B cell (primary cell): Measurements from ENCODE around the gene AGAP1. TPM values are rescaled to one million over a fixed set of nuclear protein-coding genes. Genes with fewer than 3 reads are reported as not detected.

Source experiments
- ATAC-seq: fragments of 200-7000 bp; cut with Tn5 transposase; one replicate; pipeline ENCODE4 v1.10.0; 2021; ENCODE audit warnings: low read depth, mild to moderate bottlenecking, moderate number of reproducible peaks, moderate library complexity
- CTCF ChIA-PET: fragments of 350-600 bp; sonication (Branson Sonifier 250); formaldehyde crosslinking; loops from one replicate; lab custom pipeline; 2021; ENCODE audit warnings: antibody characterized with exemption, inconsistent platforms; lab: Charles Lee
- POLR2A ChIA-PET: fragments of 350-600 bp; sonication (Branson Sonifier 250); formaldehyde crosslinking; loops from one replicate; lab custom pipeline; 2021; ENCODE audit warnings: antibody characterized with exemption; lab: Charles Lee
- DNase-seq: peaks from one replicate; pipeline ENCODE4 v3.0.0; 2013
- H2AFZ ChIP-seq: 2 replicates; pipeline ENCODE4 v1.6.1; 2012; ENCODE audit warnings: mild to moderate bottlenecking, low read depth, low read length; ENCODE audit not compliant: insufficient read depth, poor library complexity, severe bottlenecking
- H3K27ac ChIP-seq, 2 donors: 1 replicate in 1 of 2; 2 replicates in 1 of 2; pipeline ENCODE4 v1.5.1; 2012 to 2013; ENCODE audit warnings: low read length in 2 of 2, mild to moderate bottlenecking in 2 of 2, moderate library complexity in 1 of 2
- H3K27me3 ChIP-seq, 4 experiments: fragments of 200-600 bp in 1 of 4; sonication (generic) in 1 of 4; replicated peaks in 1 of 4; 1 replicate in 2 of 4; 2 replicates in 2 of 4; pipeline versions ENCODE4 v1.6.1 to v1.7.0; 2013 to 2016; ENCODE audit warnings: low read length in 3 of 4, mild to moderate bottlenecking in 2 of 4, mixed read lengths in 1 of 4, moderate library complexity in 1 of 4; ENCODE audit not compliant: insufficient read depth in 4 of 4, control insufficient read depth in 3 of 4; ENCODE audit errors: control extremely low read depth in 1 of 4
- H3K36me3 ChIP-seq, 2 experiments: replicated peaks in 1 of 2; 1 replicate in 1 of 2; 2 replicates in 1 of 2; pipeline versions ENCODE4 v1.6.1 to v1.7.1; 2013; ENCODE audit warnings: low read length in 1 of 2; ENCODE audit not compliant: insufficient read depth in 2 of 2, control insufficient read depth in 1 of 2; ENCODE audit errors: control extremely low read depth in 1 of 2, extremely low read depth in 1 of 2
- H3K4me1 ChIP-seq, 2 donors: fragments of 200-600 bp in 1 of 2; sonication (generic) in 1 of 2; 1 replicate in 1 of 2; 2 replicates in 1 of 2; pipeline versions ENCODE4 v1.5.1 to v1.6.1; 2013 to 2017; ENCODE audit warnings: low read length in 2 of 2; ENCODE audit not compliant: control insufficient read depth in 2 of 2, insufficient read depth in 2 of 2
- H3K4me2 ChIP-seq: replicated peaks from 2 replicates; pipeline ENCODE3; 2012; ENCODE audit warnings: mild to moderate bottlenecking, low read depth, low read length; ENCODE audit not compliant: poor library complexity, severe bottlenecking
- H3K4me3 ChIP-seq, 5 experiments: fragments of 200-600 bp in 1 of 5; sonication (generic) in 1 of 5; 1 replicate in 3 of 5; 2 replicates in 2 of 5; pipeline versions ENCODE4 v1.5.1 to v1.7.0; 2011 to 2016; ENCODE audit warnings: low read length in 4 of 5, mild to moderate bottlenecking in 4 of 5, low read depth in 2 of 5, control low read depth in 1 of 5, moderate library complexity in 1 of 5; ENCODE audit not compliant: insufficient read depth in 1 of 5; ENCODE audit errors: control extremely low read depth in 1 of 5, extremely low read depth in 1 of 5
- H3K79me2 ChIP-seq: fragments of 200-600 bp; sonication (generic); one replicate; pipeline ENCODE4 v1.6.0; 2016; ENCODE audit warnings: low read length; ENCODE audit not compliant: control insufficient read depth, insufficient read depth
- H3K9ac ChIP-seq: fragments of 200-600 bp; sonication (generic); 2 replicates; pipeline ENCODE4 v1.6.1; 2017; ENCODE audit warnings: mild to moderate bottlenecking, low read length, moderate library complexity
- H3K9me3 ChIP-seq, 3 donors: one replicate each; pipeline versions ENCODE4 v1.6.1 to v1.7.1; 2013; ENCODE audit warnings: low read length in 2 of 3; ENCODE audit not compliant: control insufficient read depth in 2 of 3, insufficient read depth in 1 of 3; ENCODE audit errors: control extremely low read depth in 1 of 3
- H4K20me1 ChIP-seq: 2 replicates; pipeline ENCODE4 v1.6.0; 2012; ENCODE audit warnings: mild to moderate bottlenecking, low read length; ENCODE audit not compliant: insufficient read depth, control insufficient read depth, poor library complexity, severe bottlenecking
- H3K27ac Mint-ChIP-seq: one replicate; pipeline ENCODE4 v1.8.0; 2021; ENCODE audit warnings: mixed read lengths
- H3K27me3 Mint-ChIP-seq: one replicate; pipeline ENCODE4 v1.8.0; 2021; ENCODE audit warnings: mixed read lengths
- H3K4me1 Mint-ChIP-seq: one replicate; pipeline ENCODE4 v1.8.0; 2021; ENCODE audit warnings: mixed read lengths
- H3K4me3 Mint-ChIP-seq: one replicate; pipeline ENCODE4 v1.8.0; 2021; ENCODE audit warnings: mixed read lengths
- H3K9me3 Mint-ChIP-seq: one replicate; pipeline ENCODE4 v1.8.0; 2022; ENCODE audit warnings: mixed read lengths; ENCODE audit not compliant: insufficient read depth
- CTCF ChIP-seq: fragments of 200-600 bp; IDR thresholded peaks from one replicate; pipeline ENCODE4 v1.8.0; 2022; ENCODE audit warnings: antibody characterized with exemption, mild to moderate bottlenecking
- EZH2 ChIP-seq: IDR thresholded peaks from 2 replicates; pipeline ENCODE4 v1.6.1; 2012; ENCODE audit warnings: borderline replicate concordance, low read depth, mild to moderate bottlenecking, moderate library complexity, low read length; ENCODE audit not compliant: insufficient read depth, poor library complexity, severe bottlenecking
- WGBS: methylation state at CpG from one replicate; pipeline ENCODE4 v1.1.5; 2013; ENCODE audit warnings: missing lambda C conversion rate; ENCODE audit not compliant: insufficient coverage; 5-methylcytosine and 5-hydroxymethylcytosine counted together
- intact Hi-C: fragments of 100-400 bp; cut with micrococcal nuclease; formaldehyde crosslinking; loops from one replicate; pipeline ENCODE4 v1.10.0; 2022
- polyA plus RNA-seq: library from polyadenylated mRNA; depleted of rRNA; stranded (reverse); fragments of >200 nt; gene quantifications from 2 replicates; pipeline ENCODE4 v1.2.3, GENCODE V29; 2012
- total RNA-seq, 2 donors: library from RNA; stranded (reverse); fragments of 120-200 nt in 1 of 2; gene quantifications; 1 replicate in 1 of 2; 2 replicates in 1 of 2; pipeline versions ENCODE4 v1.2.3 to v1.2.4, GENCODE V29; 2013 to 2022

Gene AGAP1
- total and polyA plus RNA-seq, 2 donors (not counting 1 experiment from before 2014, with no cell fraction given): 0.01 TPM; not detected in 1

- Histone ChIP-seq H3K9me3 (no peaks in the 10 kb centered on the region), H3K4me3 (no peak overlapping the region), H3K36me3 (no peaks in the 10 kb centered on the region), H3K27me3 (peaks cover 0 to 3% (median 0%) of the 10 kb centered on the region in 4 experiments), H4K20me1 (no peaks in the 10 kb centered on the region), H2AFZ (no peak overlapping the region), H3K79me2 (no peaks in the 10 kb centered on the region), H3K4me2 (no peak overlapping the region), H3K4me1 (no peaks in the 10 kb centered on the region), H3K9ac (no peak overlapping the region), H3K27ac (no peak overlapping the region)
- 94% methylated on average over 3 of the region's 6 CpGs for WGBS
- Mint-ChIP-seq H3K9me3 (no peaks in the 10 kb centered on the region), H3K4me1 (no peaks in the 10 kb centered on the region), H3K4me3 (no peak overlapping the region), H3K27me3 (peaks cover 12% of the 10 kb centered on the region), H3K27ac (no peak overlapping the region)
- TF ChIP-seq CTCF: no peak
- ChIA-PET POLR2A (no interaction called here), CTCF (interaction anchor here (1.0 kb wide), 1 partner anchor 23 kb away, joined by 3 read pairs; no protein-coding TSS in a partner anchor)
- no peak for DNase-seq
- ATAC-seq: no peak
- intact Hi-C loops: no loop called here
Observed at GRCh38 chr2:235723371-235723770, 229.5 kb downstream of the AGAP1 start.

- no peak overlapping the region for H2AFZ ChIP-seq
- no peak overlapping the region for H3K4me3 Mint-ChIP-seq
- no peak overlapping the region for H3K27ac ChIP-seq
- ATAC-seq (no peak), DNase-seq (no peak)
- ChIA-PET CTCF (interaction anchor here (1.0 kb wide), 1 partner anchor 22 kb away, joined by 3 read pairs; no protein-coding TSS in a partner anchor), POLR2A (no interaction called here)
- 94% methylated on average over 11 of the region's 16 CpGs for WGBS
- H3K27me3 Mint-ChIP-seq: peaks cover 12% of the 10 kb centered on the region
- H3K4me2 ChIP-seq: no peak overlapping the region
- no peaks in the 10 kb centered on the region for H3K4me1 Mint-ChIP-seq
- H3K79me2 ChIP-seq: no peaks in the 10 kb centered on the region
- no peak for TF ChIP-seq CTCF
- TF ChIP-seq EZH2: no peak
- H4K20me1 ChIP-seq: no peaks in the 10 kb centered on the region
- H3K9me3 Mint-ChIP-seq: no peaks in the 10 kb centered on the region
- no peaks in the 10 kb centered on the region for H3K36me3 ChIP-seq
- intact Hi-C loops: no loop called here
- no peaks in the 10 kb centered on the region for H3K4me1 ChIP-seq
- no peak overlapping the region for H3K9ac ChIP-seq
- H3K27ac Mint-ChIP-seq: no peak overlapping the region
- no peaks in the 10 kb centered on the region for H3K9me3 ChIP-seq
- no peak overlapping the region for H3K4me3 ChIP-seq
- peaks cover 0 to 3% (median 0%) of the 10 kb centered on the region in 4 experiments for H3K27me3 ChIP-seq
Observed at GRCh38 chr2:235723811-235724465, 230.1 kb downstream of the AGAP1 start.
